GM18873 (cell line): Measurements from ENCODE around the gene NACC2.
"Not testable (repeated sequence)": the region's sequence is repeated elsewhere in the genome, so short reads cannot be mapped to it uniquely, and the experiment has no call there.

Experiments
- ATAC-seq: cut with Tn5 transposase; IDR thresholded peaks from one replicate; pipeline ENCODE4 v1.9.1; 2021; ENCODE audit warnings: mild to moderate bottlenecking, moderate library complexity, moderate number of reproducible peaks; ENCODE audit not compliant: unreplicated experiment, low FRiP score

The NACC2 gene

DNA sequence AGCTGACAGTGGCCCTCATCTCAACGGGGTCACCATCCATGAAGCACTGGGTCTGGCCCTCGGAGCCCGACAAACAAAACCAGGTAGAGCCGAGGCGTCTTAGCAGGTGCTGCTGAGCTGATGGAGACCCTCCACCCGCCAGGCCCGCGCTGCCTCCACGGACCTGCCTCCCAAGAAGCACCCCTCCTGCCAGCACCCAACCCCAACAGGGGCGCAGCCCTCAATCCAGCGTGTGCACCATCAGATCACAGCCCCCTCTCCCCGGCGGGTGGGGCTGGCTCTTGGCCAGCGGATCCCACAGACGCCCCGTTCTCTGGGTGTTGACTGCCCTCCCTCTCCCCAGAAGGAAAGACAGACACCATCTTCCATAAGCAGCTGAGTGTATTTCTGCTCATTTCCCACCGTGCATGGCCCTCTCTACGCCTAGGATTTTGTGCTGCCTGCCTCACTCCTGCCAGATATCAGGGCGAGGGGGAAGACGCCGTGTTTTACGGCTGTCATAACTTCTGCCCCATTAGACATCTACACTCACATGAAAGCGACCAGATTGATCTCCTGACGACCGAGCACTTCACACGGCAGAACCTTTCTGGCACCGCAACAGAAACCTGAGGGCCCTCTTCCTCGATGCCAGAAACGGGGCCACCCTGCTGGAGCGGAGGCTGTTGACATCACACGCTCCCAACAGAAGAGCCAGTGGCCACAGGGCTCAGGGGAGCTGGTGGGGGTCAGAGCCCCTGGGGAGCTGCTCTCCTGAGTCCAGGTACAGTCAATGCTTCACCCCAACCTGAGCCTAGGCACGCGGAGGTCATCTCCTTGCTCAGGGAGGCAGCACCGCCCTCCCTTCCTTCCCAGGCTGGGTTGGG lies 12.4 kb downstream of the NACC2 start:
- ATAC-seq = no peak

GRCh38 chr9:136081826-136082495 lies 13.1 kb downstream of the NACC2 start:
- ATAC-seq = no peak

DNA sequence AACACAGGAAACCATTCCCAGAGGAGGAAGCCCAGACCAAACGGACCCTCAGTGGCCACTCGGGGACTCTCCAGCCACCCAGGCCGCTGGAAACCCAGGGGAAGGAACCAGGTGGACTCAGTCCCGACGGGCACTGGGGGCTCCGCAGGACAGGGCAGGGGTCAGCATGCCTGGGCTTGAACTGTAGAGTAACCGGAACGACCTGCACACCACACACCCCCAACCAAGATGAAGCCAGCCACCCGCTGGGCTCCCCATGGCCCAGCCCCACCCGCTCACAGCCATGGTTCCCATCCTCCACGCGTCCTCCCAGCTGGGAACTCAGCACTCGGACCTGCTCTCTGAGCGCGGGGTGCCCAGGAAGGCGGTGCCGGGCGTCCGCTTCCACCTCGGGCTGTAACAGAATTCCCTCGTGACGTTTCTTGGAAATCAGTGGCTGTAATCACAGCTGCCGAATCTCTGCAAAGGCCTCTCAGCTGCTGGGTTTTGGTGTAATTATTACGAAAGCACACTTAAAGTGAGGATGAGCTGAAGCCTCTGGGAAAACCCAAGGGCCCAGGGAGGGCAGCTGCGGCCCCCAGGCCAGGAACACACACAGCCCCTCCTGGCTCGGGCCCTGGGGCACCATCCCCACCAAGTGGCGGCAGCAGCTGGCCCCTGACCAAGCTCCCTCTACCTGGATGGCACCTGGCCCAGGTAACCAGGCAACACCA lies 13.8 kb downstream of the NACC2 start:
- ATAC-seq = no peak

DNA sequence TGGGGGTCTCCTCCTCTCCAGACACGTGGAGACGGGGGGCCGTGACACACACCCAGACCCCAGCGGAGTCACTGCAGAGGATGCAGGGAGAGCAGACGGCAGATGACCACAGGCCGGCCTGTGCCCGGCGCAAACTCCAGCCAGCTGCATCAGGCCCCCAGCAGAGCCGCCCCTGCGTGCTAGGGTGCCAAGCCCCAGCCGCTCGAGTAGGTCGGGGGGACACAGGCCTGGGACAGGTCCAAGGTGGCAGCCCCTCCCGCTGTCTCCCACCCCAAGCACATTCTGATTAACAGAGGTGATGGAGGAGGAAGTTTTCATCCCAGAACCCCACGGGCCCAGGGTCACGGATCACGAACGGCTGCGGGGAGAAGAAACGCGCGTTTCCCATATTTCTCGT lies 14.4 kb downstream of the NACC2 start:
- ATAC-seq = no peak

DNA sequence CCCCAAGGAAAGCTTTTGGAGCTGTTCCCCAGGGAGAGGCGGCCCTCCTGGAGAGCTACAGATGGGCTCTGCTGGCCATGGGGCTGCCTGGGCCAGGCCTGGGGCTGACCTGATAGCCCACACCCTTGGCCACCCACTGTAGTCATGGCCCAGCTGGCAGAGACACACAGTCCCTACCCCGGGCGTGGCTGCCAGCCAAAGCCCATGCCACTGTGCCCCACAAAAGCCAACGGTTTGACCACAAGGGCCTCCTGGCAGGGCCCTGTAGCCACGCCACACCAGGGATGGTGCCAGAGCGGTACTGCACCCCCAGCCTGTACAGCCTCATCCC lies 15.2 kb downstream of the NACC2 start:
- ATAC-seq = no peak

DNA sequence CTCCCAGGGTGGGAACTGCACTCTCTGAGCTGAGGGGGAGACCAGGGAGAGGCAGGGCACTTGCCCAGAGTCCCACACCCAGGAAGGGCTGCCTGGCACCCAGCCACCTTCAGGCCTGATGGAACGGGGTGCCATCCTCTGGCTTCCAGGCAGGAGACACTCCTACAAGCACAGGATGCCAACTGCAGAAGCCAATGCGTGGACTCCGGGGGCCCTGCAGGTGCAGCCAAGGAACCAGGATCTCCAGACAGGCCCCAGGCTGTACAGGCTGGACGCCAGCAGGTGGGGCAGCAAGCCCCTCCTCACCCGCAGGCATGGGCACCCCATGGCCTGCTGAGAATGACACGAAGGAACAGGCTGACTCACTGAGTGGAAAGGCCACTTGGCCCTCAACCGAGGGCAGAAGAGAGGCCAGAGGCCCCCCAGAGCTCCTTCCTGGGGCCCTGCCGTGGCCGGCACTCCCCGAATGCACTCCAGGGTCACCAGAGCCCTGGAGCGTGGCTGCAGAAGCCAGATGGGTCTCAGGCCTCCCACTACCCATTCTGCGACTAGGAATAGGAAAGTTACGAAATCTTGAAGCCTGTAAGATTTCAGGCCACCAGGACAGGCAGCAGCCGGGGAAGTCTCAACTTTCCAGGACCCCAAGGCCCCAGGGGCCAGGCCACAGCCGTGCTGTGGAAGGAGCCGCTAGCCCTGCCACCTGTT lies 15.7 kb downstream of the NACC2 start:
- no peak for ATAC-seq

- no peak for ATAC-seq
Measured at GRCh38 chr9:136078498-136079011, 16.5 kb downstream of the NACC2 start.

GRCh38 chr9:136078024-136078423 lies 17.1 kb downstream of the NACC2 start:
- no peak for ATAC-seq

DNA sequence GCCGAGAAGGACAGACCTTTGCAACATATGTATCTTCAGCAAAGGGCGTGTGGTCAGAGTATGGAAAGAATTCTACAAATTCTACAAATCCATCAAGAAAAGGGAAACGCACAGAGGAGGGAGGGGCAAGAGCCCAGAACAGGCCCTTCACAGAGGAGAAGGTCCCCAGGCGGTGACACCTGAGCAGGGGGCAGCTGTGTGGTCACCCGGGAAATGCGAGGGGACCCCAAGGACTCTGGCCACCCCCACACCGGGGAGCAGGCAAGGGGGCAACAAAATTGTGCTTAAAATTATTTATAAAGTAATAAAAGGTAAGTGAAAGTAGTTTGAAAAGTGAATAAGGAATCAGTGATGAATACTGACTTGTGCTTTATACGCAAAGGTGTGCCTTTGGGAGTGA lies 17.6 kb downstream of the NACC2 start:
- ATAC-seq = no peak

DNA sequence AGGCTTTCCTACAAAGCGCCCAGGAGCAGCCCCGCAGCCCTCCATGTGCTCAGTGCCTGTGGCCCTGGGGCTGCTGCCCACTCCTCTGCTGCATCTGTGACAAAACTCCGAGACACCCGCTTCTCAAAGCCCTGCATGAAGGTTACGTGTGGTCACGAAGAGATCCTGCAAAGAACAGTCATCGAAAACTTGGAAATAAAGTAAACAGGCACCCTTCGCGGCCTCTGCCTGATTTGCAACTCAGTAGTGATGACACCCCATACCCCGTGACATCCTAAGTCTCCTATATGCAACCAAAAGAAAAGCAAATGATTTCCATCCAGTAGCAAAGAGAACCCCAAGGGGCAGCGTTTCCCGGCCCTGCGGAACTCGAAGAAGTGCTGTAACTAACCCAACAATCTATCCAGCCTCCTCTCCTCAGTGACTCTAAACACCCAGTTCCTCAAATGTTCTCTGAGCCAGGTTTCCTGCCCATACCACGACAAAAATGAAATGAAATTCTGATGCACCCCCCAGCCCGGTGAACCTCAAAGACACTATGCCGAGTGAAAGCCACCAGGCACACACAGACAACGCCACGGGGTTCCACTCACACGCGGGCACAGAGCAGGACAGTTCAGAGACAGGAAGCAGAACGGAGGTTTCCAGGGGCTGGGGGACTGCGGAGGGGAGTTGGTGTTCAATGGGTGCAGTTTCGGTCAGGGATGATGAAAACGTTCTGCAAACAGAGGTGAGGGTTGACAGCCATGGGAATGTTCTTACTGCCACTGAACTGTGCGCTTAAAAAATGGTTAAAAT lies 19.0 kb downstream of the NACC2 start:
- no peak for ATAC-seq

DNA sequence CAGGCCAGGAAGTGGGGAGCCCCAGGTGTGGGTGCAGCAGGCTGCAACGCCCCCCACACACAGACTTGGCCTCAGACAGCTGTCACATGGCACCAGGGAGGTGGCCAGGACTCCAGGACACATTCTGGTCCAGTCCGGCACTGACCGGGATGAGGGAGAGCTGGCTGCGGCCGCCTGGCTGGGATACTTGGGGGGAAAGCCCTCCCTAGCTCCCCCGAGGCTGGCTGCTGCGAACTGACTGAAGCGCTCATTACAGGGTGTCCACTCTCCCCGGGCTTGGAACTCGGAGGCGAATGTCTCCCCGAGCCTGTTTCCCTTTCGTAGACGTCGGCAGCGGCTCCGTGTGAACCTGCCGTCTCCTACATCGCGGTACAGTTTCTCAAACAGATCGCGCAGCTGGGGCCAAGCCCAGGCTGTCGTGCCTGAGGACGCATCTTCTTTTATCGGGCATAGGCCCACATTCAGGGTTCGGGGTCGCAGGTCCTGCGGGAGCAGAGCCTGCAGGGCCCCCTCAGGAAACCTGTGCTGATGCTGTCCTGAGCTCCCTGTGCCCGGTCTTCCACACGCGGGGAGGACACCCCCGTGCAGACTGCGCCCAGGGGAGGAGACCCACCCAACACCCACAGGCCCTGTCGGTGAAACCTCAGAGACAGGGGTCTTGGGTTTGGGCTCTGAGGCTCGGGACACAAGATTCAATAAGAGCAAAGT lies 19.8 kb downstream of the NACC2 start:
- ATAC-seq = no peak

GRCh38 chr9:136074706-136075105 lies 20.4 kb downstream of the NACC2 start:
- no peak for ATAC-seq

DNA sequence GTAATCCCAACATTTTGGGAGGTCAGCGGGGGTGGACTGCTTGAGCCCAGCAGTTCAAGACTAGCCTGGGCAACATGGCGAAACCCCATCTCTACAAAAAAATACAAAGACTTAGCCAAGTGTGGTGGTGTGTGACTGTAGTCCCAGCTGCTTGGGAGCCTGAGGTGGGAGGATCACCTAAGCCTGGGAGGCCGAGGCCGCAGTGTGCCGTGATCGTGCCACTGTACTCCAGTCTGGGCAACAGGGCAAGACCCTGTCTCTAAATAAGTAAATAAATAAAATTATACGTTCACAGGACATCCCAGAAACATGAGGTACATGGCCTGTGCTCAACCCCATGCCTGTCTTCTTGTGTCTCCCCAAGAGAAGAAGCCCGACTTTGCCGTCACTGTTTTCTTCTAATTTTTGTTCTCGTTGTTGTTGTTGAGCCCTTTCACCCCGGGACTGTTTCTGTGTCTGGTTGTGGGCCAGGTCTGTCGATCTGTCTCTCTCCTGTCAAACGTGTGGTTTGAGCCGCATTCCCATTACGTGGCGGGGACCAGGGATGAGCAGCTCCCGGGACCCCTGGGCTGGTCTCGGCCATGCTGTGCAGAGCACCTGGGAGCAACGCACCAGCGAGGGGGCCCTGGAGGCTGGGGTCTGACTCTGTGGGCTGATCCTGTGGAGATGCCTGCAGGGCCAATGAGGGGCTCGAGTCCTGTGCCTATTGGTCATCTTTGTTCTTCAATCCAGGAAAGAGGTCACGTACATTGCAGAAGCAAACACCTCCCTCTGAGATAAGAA lies 32.2 kb downstream of the NACC2 start:
- ATAC-seq = no peak

GRCh38 chr9:136061916-136062315 lies 33.2 kb downstream of the NACC2 start:
- ATAC-seq = not testable (repeated sequence)

GRCh38 chr9:136061405-136061804 lies 33.7 kb downstream of the NACC2 start:
- ATAC-seq = no peak

- no peak for ATAC-seq
Measured at GRCh38 chr9:136060671-136061371, 34.3 kb downstream of the NACC2 start.

DNA sequence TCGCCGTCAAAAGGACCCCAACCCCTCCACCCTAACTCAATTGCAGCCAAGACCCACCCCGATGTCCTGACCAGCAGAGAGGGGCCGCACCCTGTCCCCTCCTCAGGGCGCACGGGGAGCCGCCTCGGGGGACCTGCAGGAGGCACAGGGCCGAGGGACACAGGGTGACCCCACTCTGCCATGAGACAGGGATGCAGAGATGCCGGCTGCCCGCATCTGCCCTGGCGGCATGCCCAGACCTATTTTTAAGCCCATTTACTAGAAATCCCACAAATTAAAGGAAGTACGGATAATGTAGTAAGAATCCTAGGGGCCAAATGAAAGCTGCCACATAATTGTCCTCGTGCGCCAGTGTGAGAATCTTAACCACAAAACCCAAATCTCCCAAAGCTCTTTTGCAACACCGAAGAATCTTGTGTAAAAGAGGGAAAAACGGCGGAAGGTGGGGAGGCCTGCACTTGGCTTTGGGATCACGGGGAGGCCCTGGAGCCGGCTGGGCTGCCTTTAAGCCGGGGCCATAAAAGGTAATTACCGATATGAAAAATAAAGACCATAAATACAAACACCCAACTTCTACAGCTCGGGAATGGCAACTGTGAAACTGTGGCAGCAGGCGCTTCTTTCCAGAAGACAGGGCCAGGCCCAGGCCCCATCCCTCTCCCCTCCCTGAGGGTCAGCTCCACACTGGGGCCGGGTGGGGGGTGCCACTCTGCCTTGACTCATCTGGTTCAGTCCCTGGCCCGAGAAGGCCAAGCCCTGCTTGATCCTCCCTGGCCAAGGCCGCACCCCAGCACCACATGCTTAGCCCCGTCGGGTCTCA lies 35.0 kb downstream of the NACC2 start:
- no peak for ATAC-seq
